ENCODE data around the gene DERL2. TPM values are rescaled to one million over a fixed set of nuclear protein-coding genes. Genes with fewer than 3 reads are reported as not detected.

The DERL2 gene
- total and polyA plus RNA-seq, 2 experiments from 2014 or later, result 65.0 to 113 TPM

DNA sequence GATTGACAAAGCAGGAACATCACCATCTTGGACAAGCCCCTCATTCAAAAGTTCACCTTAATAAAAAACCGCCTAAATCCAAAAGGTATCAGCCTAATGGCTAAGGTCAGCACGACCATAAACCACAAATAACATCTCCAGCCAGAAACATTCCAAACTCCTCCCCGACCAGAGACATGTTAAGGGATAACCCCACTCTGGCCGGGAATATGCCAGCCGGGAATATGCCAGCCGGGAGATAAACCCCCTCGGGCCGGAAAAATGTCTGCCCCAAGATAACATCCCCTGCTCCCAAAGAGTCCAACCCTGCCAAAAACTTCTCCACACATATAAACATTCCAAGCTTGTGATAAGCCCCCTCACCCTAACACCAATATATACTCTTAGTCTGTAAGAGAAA is 18.6 kb downstream of the DERL2 start (continued):
- no peak for TF ChIP-seq ZNF114 (CRISPR knock-in tag; IDR thresholded peaks at IDR 0.05)
- no peak for TF ChIP-seq CTCF (conservative IDR thresholded peaks at IDR 0.05; ENCODE audit: low read depth in 2 of 2)
- TF ChIP-seq ZNF331 (CRISPR knock-in tag; IDR thresholded peaks at IDR 0.05; ENCODE audit: low read depth), result no peak

GRCh38 chr17:5466295-5466694 is 19.7 kb downstream of the DERL2 start:
- H3K36me3 Mint-ChIP-seq (ENCODE audit: low read depth), result peaks cover 21% of the 10 kb centered on the region
- peaks cover 10% of the 10 kb centered on the region for H3K4me1 ChIP-seq (ENCODE audit: insufficient read depth)
- H4K20me1 ChIP-seq (replicated peaks; ENCODE audit: insufficient read depth), result peaks cover 28% of the 10 kb centered on the region
- TF ChIP-seq EZH2 (IDR thresholded peaks at IDR 0.05; ENCODE audit: low read depth, unreplicated experiment), result no peak
- no peak for TF ChIP-seq ZNF114 (CRISPR knock-in tag; IDR thresholded peaks at IDR 0.05)
- TF ChIP-seq ZNF462 (CRISPR knock-in tag; IDR thresholded peaks at IDR 0.05), result no peak
- no peak for TF ChIP-seq STAT1 (IDR thresholded peaks at IDR 0.05; ENCODE audit: unreplicated experiment)
- TF ChIP-seq EZH2phosphoT487 (IDR thresholded peaks at IDR 0.05; ENCODE audit: unreplicated experiment), result no peak
- H3K79me2 ChIP-seq (replicated peaks; ENCODE audit: insufficient read depth), result peaks cover 70% of the 10 kb centered on the region
- H3K27me3 Mint-ChIP-seq (ENCODE audit: insufficient read depth, low read depth, poor library complexity), result peaks cover 2% of the 10 kb centered on the region
- H3K4me3 Mint-ChIP-seq, result peak overlapping the region; percentile 96
- no peak for DNase-seq (ENCODE audit: low spot score)
- H3K4me3 ChIP-seq, result peak overlapping the region; percentile 88
- H3K36me3 ChIP-seq (ENCODE audit: insufficient read depth), result peaks cover 5% of the 10 kb centered on the region
- no peak for ATAC-seq
- H3K27ac ChIP-seq (ENCODE audit: low read depth), result no peak overlapping the region
- H2AFZ ChIP-seq, result no peak overlapping the region
- H3K4me1 Mint-ChIP-seq, result peaks cover 23% of the 10 kb centered on the region
- no peaks in the 10 kb centered on the region for H3F3A ChIP-seq (replicated peaks; ENCODE audit: low read depth)
- H3K4me2 ChIP-seq, result peak overlapping the region; percentile 97
- no peak overlapping the region for H3K27ac Mint-ChIP-seq
- H3K9me3 Mint-ChIP-seq, result no peaks in the 10 kb centered on the region
- no peaks in the 10 kb centered on the region for H3K27me3 ChIP-seq (ENCODE audit: insufficient read depth)
- no peaks in the 10 kb centered on the region for H3K9me2 ChIP-seq (ENCODE audit: insufficient read depth)

Measured in GM23338 (cell line).